K562 (cell line): ENCODE results near the gene PYCR2. TPM values are rescaled to one million over a fixed set of nuclear protein-coding genes. Genes with fewer than 3 reads are reported as not detected.

Experiments used
- ARHGAP35 ChIP-seq: fragments of 450-650 bp; IDR thresholded peaks from 2 replicates; pipeline ENCODE4 v1.6.1; 2018; ENCODE audit not compliant: partially characterized antibody
- CGGBP1 ChIP-seq: fragments of 250-450 bp; sonication (Bioruptor Pico); IDR thresholded peaks from 2 replicates; pipeline ENCODE4 v1.9.0; 2021; ENCODE audit warnings: mild to moderate bottlenecking
- ETV5 ChIP-seq: sonication (generic); formaldehyde crosslinking; IDR thresholded peaks from 2 replicates; pipeline ENCODE4 v1.4.0; 2020; ENCODE audit warnings: low read depth, mild to moderate bottlenecking, missing genetic modification reagents
- FIP1L1 ChIP-seq: fragments of 200-400 bp; formaldehyde crosslinking; IDR thresholded peaks from 2 replicates; pipeline ENCODE4 v1.6.1; 2018; ENCODE audit warnings: mild to moderate bottlenecking, low read depth, low read length; ENCODE audit not compliant: poor library complexity, severe bottlenecking
- FUS ChIP-seq: fragments of 200-400 bp; formaldehyde crosslinking; optimal IDR thresholded peaks from 2 replicates; pipeline ENCODE3; 2017; ENCODE audit warnings: low read depth, low read length
- HOMEZ ChIP-seq: fragments of 250-450 bp; sonication (Bioruptor Pico); IDR thresholded peaks from 2 replicates; pipeline ENCODE4 v1.4.0; 2020; ENCODE audit warnings: mild to moderate bottlenecking, moderate library complexity
- MAFG ChIP-seq: fragments of 450-650 bp; conservative IDR thresholded peaks from 2 replicates; pipeline ENCODE4 v1.6.1; 2016; ENCODE audit warnings: missing genetic modification characterization, missing compliant biosample characterization
- NFIC ChIP-seq: fragments of 450-650 bp; IDR thresholded peaks from 2 replicates; pipeline ENCODE4 v1.6.1; 2017; ENCODE audit warnings: mild to moderate bottlenecking, inconsistent platforms
- SAFB ChIP-seq: fragments of 200-400 bp; formaldehyde crosslinking; IDR thresholded peaks from 2 replicates; pipeline ENCODE4 v1.6.1; 2017; ENCODE audit warnings: low read depth, low read length, borderline replicate concordance
- SMARCA5 ChIP-seq: fragments of 450-650 bp; IDR thresholded peaks from 2 replicates; pipeline ENCODE4 v1.6.1; 2016
- SMARCE1 ChIP-seq: fragments of 450-650 bp; IDR thresholded peaks from 2 replicates; pipeline ENCODE4 v1.7.1; 2016; ENCODE audit warnings: mild to moderate bottlenecking
- TEAD4 ChIP-seq, 2 experiments: sonication (generic) in 1 of 2; formaldehyde crosslinking in 1 of 2; IDR thresholded peaks; 2 replicates each; pipeline versions ENCODE4 v1.6.1 to v1.8.0; 2012 to 2022; ENCODE audit warnings: borderline replicate concordance in 1 of 2, inconsistent platforms in 1 of 2, low read length in 1 of 2, mild to moderate bottlenecking in 1 of 2, missing genetic modification reagents in 1 of 2
- THAP12 ChIP-seq: fragments of 250-450 bp; sonication (Bioruptor Pico); IDR thresholded peaks from 2 replicates; pipeline ENCODE4 v1.9.0; 2021; ENCODE audit warnings: mild to moderate bottlenecking, inconsistent platforms
- VEZF1 ChIP-seq: fragments of 200-800 bp; sonication (Bioruptor generic); IDR thresholded peaks from 2 replicates; pipeline ENCODE4 v1.6.1; 2017; ENCODE audit warnings: missing genetic modification characterization, missing compliant biosample characterization
- YY1 ChIP-seq, 3 experiments: IDR thresholded peaks; 2 replicates each; pipeline ENCODE4 v1.6.1; 2011; ENCODE audit warnings: low read length in 2 of 3, mild to moderate bottlenecking in 2 of 3, moderate library complexity in 2 of 3, borderline replicate concordance in 1 of 3, control low read depth in 1 of 3, low read depth in 1 of 3; ENCODE audit not compliant: insufficient read depth in 3 of 3, insufficient replicate concordance in 2 of 3, control insufficient read depth in 1 of 3, insufficient read length in 1 of 3; ENCODE audit errors: extremely low read depth in 1 of 3
- ZFP91 ChIP-seq: sonication (generic); formaldehyde crosslinking; IDR thresholded peaks from 2 replicates; pipeline ENCODE4 v1.8.0; 2022; ENCODE audit warnings: mild to moderate bottlenecking, missing genetic modification reagents
- ZNF408 ChIP-seq: fragments of 250-450 bp; sonication (Bioruptor Pico); IDR thresholded peaks from 2 replicates; pipeline ENCODE4 v1.4.0; 2020; ENCODE audit warnings: low read depth, mild to moderate bottlenecking, moderate library complexity
- polyA plus RNA-seq, 8 experiments: library from polyadenylated mRNA; depleted of rRNA in 4 of 8; stranded (reverse) in 5 of 8; unstranded in 3 of 8; fragments of >200 nt; fragmentation: Nextera tagmentation in 2 of 8; fragmentation: Illumina TruSeq in 1 of 8; extraction: Ambion mirVana in 2 of 8; extraction: Trizol in 1 of 8; gene quantifications; 2 replicates each; pipeline versions ENCODE4 v1.2.1 to v1.2.3, GENCODE V29; 2011 to 2014; ENCODE audit warnings: inconsistent platforms in 1 of 8, missing spikeins in 1 of 8
- total RNA-seq, 7 experiments: library from RNA; depleted of rRNA in 6 of 7; stranded (reverse); fragments of >200 nt in 6 of 7; fragmentation: Illumina TruSeq in 2 of 7; extraction: Trizol in 2 of 7; gene quantifications; 2 replicates each; pipeline versions ENCODE4 v1.2.1 to v1.2.3, GENCODE V29; 2011 to 2021; ENCODE audit warnings: low replicate concordance in 1 of 7

The PYCR2 gene
- total and polyA plus RNA-seq, 9 of the 15 experiments (the other 6 are each of a cell fraction or from before 2014, with no cell fraction given), result 5.5 to 219 (median 127) TPM

GRCh38 chr1:225928186-225929175 is 4.4 kb upstream of the PYCR2 start (continued):
- TF ChIP-seq ZFP91 (CRISPR knock-in tag) (no peak), VEZF1 (peak; percentile 89), SMARCA5 (peak; percentile 90), SAFB (no peak), ARHGAP35 (peak; percentile 64), MAFG (tag) (peak; percentile 78), TEAD4 (IDR thresholded peaks at IDR 0.05; ENCODE audit: low read length) (peak; percentile 100), TEAD4 (CRISPR knock-in tag; IDR thresholded peaks at IDR 0.05; ENCODE audit: borderline replicate concordance) (no peak), CGGBP1 (CRISPR knock-in tag) (no peak), FUS (no peak), SMARCE1 (peak; percentile 99), FIP1L1 (no peak), HOMEZ (peak; percentile 87; the same call in 1 of the 2 replicates), YY1 (IDR thresholded peaks at IDR 0.05; ENCODE audit: borderline replicate concordance in 1 of 3, control insufficient read depth in 1 of 3, extremely low read depth in 1 of 3, insufficient read depth in 3 of 3, insufficient read length in 1 of 3, insufficient replicate concordance in 2 of 3, low read depth in 1 of 3, low read length in 2 of 3) (peak; percentile 56 to 95 (median 75)), ZNF408 (no peak), THAP12 (CRISPR knock-in tag) (peak; percentile 70; the same call in 1 of the 2 replicates), ETV5 (CRISPR knock-in tag) (peak; percentile 85), NFIC (peak; percentile 99)
